Measurements from ENCODE around the gene FKBP15.
A peak's percentile ranks its signal among the peaks of the same experiment; 100 is the strongest.
"Not testable (repeated sequence)": the region's sequence is repeated elsewhere in the genome, so short reads cannot be mapped to it uniquely, and the experiment has no call there.

The FKBP15 gene

GRCh38 chr9:113178087-113178486, 43.0 kb downstream of the FKBP15 start:
- no peak for DNase-seq

- no peak for DNase-seq
These were observed 43.8 kb downstream of the FKBP15 start for GRCh38 chr9:113177251-113177650.

- no peak for DNase-seq
These were observed 44.3 kb downstream of the FKBP15 start for GRCh38 chr9:113176803-113177202.

- DNase-seq: no peak
These were observed 47.7 kb downstream of the FKBP15 start for GRCh38 chr9:113173341-113173740.

GRCh38 chr9:113168809-113169208, 52.3 kb downstream of the FKBP15 start:
- DNase-seq: no peak

- DNase-seq: no peak
These were observed 55.0 kb downstream of the FKBP15 start for GRCh38 chr9:113166039-113166438.

GRCh38 chr9:113164536-113165300, 56.4 kb downstream of the FKBP15 start:
- DNase-seq: no peak

- DNase-seq: no peak
These were observed 58.1 kb downstream of the FKBP15 start for GRCh38 chr9:113163001-113163400.

- DNase-seq: no peak
These were observed 60.5 kb downstream of the FKBP15 start for GRCh38 chr9:113160571-113160970.

GRCh38 chr9:113158446-113158845, 62.6 kb downstream of the FKBP15 start:
- no peak for DNase-seq

- no peak for DNase-seq
These were observed 64.2 kb downstream of the FKBP15 start for GRCh38 chr9:113156880-113157279.

- peak; percentile 50 for DNase-seq
These were observed 65.0 kb downstream of the FKBP15 start for GRCh38 chr9:113155911-113156588.

- DNase-seq: no peak
These were observed 66.1 kb downstream of the FKBP15 start for GRCh38 chr9:113154946-113155345.

GRCh38 chr9:113154471-113154870, 66.6 kb downstream of the FKBP15 start:
- no peak for DNase-seq

GRCh38 chr9:113153599-113153998, 67.5 kb downstream of the FKBP15 start:
- DNase-seq: no peak

GRCh38 chr9:113152699-113153098, 68.4 kb downstream of the FKBP15 start:
- DNase-seq: no peak

- DNase-seq: no peak
These were observed 69.1 kb downstream of the FKBP15 start for GRCh38 chr9:113151696-113152630.

- DNase-seq: peak; percentile 83
These were observed 70.1 kb downstream of the FKBP15 start, which contains the start of gene SLC31A2 for GRCh38 chr9:113150670-113151611. SLC31A2 (plus strand) TSS chr9:113151007; CDS start chr9:113151075, 68 bp downstream.

- DNase-seq: not testable (repeated sequence)
These were observed 71.5 kb downstream of the FKBP15 start for GRCh38 chr9:113149561-113149960.

GRCh38 chr9:113148781-113149510, 72.1 kb downstream of the FKBP15 start:
- no peak for DNase-seq

GRCh38 chr9:113148372-113148705, 72.7 kb downstream of the FKBP15 start:
- no peak for DNase-seq

Measured in central memory CD4-positive, alpha-beta T cell (primary cell).